ENCODE data around the gene CNOT10.

CNOT10 gene

GRCh38 chr3:32707026-32707370, 22.0 kb downstream of the CNOT10 start:
- no peak for TF ChIP-seq CTCF (IDR thresholded peaks at IDR 0.05; ENCODE audit: low read depth, low read length)
- no peak overlapping the region for H3K4me3 ChIP-seq (ENCODE audit: low read depth, low read length)

DNA sequence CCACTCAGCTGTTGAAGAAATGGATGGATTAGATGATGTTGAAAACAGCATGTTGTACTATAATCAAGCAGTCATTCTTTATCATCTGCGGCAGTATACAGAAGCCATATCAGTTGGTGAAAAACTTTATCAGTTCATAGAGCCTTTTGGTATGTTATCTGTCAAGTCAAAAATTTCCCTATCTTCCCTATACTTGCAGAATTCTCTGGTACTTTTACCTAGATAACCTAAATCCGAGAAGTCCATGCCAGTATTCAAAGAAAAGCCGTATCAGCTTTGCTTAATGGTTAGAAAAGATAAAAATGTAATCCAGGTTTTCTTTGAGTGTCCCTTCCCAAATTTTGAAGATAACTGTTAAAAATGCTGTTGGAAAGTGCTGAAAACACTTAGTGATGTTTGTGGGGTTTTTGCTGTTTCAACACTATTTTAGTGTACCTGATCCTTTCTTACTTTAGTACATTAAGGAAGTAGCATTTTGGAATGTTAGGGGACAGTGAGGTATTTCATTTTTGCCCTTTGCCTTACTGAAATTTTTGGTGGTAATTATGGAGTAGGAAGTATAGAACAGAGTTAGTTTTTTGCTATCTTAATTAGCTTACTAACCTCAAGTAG, 23.8 kb downstream of the CNOT10 start:
- no peak overlapping the region for H3K4me3 ChIP-seq (ENCODE audit: low read depth, low read length)
- TF ChIP-seq CTCF (IDR thresholded peaks at IDR 0.05; ENCODE audit: low read depth, low read length): no peak

GRCh38 chr3:32709346-32709745, 24.4 kb downstream of the CNOT10 start:
- no peak overlapping the region for H3K4me3 ChIP-seq (ENCODE audit: low read depth, low read length)
- no peak for TF ChIP-seq CTCF (IDR thresholded peaks at IDR 0.05; ENCODE audit: low read depth, low read length)

DNA sequence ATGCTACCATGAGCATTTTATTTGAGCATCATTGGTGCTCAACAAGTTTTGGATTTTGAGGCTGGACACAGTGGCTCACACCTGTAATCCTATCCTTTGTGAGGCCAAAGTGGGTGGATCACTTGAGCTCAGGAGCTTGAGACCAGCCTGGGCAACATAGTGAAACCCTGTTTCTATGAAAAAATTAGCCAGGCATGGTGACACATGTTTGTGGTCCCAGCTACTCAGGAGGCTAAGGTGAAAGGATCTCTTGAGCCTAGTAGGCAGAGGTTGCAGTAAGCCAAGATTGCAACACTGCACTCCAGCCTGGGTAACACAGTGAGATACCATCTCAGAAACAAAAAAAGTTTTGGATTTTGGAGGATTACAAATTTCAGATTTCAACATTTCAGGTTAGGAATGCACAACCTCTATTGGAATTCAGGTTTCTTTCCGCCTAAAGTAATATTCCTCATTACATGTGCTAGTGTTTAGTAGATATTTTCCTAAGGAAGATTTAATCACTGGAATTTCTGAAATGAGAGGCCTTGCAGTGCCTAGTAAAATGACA, 27.6 kb downstream of the CNOT10 start:
- no peak overlapping the region for H3K4me3 ChIP-seq (ENCODE audit: low read depth, low read length)
- TF ChIP-seq CTCF (IDR thresholded peaks at IDR 0.05; ENCODE audit: low read depth, low read length): no peak

DNA sequence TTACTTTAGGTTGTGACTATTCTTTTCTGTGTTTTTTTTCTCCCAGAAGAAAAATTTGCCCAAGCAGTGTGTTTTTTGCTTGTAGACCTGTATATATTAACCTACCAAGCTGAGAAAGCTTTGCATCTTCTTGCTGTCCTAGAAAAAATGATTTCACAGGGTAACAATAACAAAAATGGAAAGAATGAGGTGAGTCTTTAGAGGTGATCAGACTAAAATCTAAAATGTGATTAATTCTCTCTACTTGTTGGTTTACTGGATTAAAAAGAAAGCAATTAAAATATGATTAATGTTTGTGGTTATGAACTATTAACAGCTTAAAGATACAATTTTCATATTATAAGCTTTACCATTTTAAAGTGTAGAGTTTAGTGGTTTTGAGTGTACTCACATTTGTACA, 28.2 kb downstream of the CNOT10 start:
- no peak overlapping the region for H3K4me3 ChIP-seq (ENCODE audit: low read depth, low read length)
- TF ChIP-seq CTCF (IDR thresholded peaks at IDR 0.05; ENCODE audit: low read depth, low read length): no peak

GRCh38 chr3:32719335-32719734, 34.3 kb downstream of the CNOT10 start:
- no peak overlapping the region for H3K4me3 ChIP-seq (ENCODE audit: low read depth, low read length)
- no peak for TF ChIP-seq CTCF (IDR thresholded peaks at IDR 0.05; ENCODE audit: low read depth, low read length)

DNA sequence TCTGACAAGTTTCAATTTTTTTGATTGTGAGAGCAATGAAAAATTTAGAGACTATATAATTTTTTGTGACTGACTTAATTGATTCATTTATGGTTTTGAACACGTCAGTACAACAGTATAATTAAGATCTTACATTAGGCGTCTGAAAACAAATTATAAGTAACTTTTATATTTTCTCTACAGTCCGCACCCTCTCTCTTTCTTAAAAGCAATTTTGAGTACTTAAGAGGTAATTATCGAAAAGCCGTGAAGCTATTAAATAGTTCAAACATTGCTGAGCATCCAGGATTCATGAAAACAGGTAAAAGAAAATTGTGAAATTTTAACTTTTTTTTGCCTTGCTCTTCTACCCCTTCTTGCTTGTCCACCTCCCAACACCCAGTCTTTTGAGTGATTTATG, 34.9 kb downstream of the CNOT10 start:
- no peak overlapping the region for H3K4me3 ChIP-seq (ENCODE audit: low read depth, low read length)
- no peak for TF ChIP-seq CTCF (IDR thresholded peaks at IDR 0.05; ENCODE audit: low read depth, low read length)

Measured in WI38 (cell line).